PC-3 (cell line): ENCODE measurements around the gene SAP30BP. TPM values are rescaled to one million over a fixed set of nuclear protein-coding genes. Genes with fewer than 3 reads are reported as not detected.

ENCODE experiments used
- ATAC-seq: fragments of 200-7000 bp; cut with Tn5 transposase; 2 replicates; pipeline ENCODE4 v1.9.1; 2020; ENCODE audit warnings: mild to moderate bottlenecking, moderate library complexity
- BruUV-seq: library from RNA; stranded (reverse); fragments of 400-500 nt; replicated peaks from 2 replicates; lab custom pipeline; 2021; lab: Mats Ljungman, UMichigan
- CTCF ChIA-PET: fragments of 300-600 bp; sonication (Branson Sonifier 250); formaldehyde crosslinking; loops from one replicate; lab custom pipeline; 2022; ENCODE audit warnings: antibody characterized with exemption; lab: Charles Lee
- POLR2A ChIA-PET: fragments of 300-600 bp; sonication (Branson Sonifier 250); formaldehyde crosslinking; loops from one replicate; lab custom pipeline; 2022; ENCODE audit warnings: antibody characterized with exemption; ENCODE audit not compliant: unreplicated experiment; lab: Charles Lee
- DNase-seq: peaks from one replicate; pipeline ENCODE4 v3.0.0-alpha.2; 2015
- H2AFZ ChIP-seq: fragments of 300-600 bp; sonication (generic); 2 replicates; pipeline ENCODE4 v1.6.0; 2016; ENCODE audit warnings: antibody characterized with exemption, low read length
- H3F3A ChIP-seq: fragments of 300-600 bp; sonication (generic); one replicate; pipeline ENCODE4 v1.6.0; 2017; ENCODE audit warnings: antibody characterized with exemption, low read length, control low read depth, mild to moderate bottlenecking; ENCODE audit not compliant: unreplicated experiment
- H3K27ac ChIP-seq: fragments of 300-600 bp; sonication (generic); 2 replicates; pipeline ENCODE4 v1.5.1; 2016; ENCODE audit warnings: mild to moderate bottlenecking, low read length
- H3K27me3 ChIP-seq: fragments of 300-600 bp; sonication (generic); 2 replicates; pipeline ENCODE4 v1.6.1; 2016; ENCODE audit warnings: low read length, mixed read lengths
- H3K36me3 ChIP-seq: fragments of 300-600 bp; sonication (generic); 2 replicates; pipeline ENCODE4 v1.6.1; 2016; ENCODE audit warnings: low read depth, mixed run types, low read length, mixed read lengths
- H3K4me1 ChIP-seq: fragments of 300-600 bp; sonication (generic); 2 replicates; pipeline ENCODE4 v1.5.1; 2016; ENCODE audit warnings: low read length; ENCODE audit not compliant: insufficient read depth
- H3K4me2 ChIP-seq: fragments of 300-600 bp; sonication (generic); 2 replicates; pipeline ENCODE4 v1.6.0; 2016; ENCODE audit warnings: low read length
- H3K4me3 ChIP-seq: fragments of 300-600 bp; sonication (generic); 2 replicates; pipeline ENCODE4 v1.5.1; 2016; ENCODE audit warnings: mild to moderate bottlenecking, low read length, mixed read lengths
- H3K79me2 ChIP-seq: fragments of 300-600 bp; sonication (generic); 2 replicates; pipeline ENCODE4 v1.6.1; 2017; ENCODE audit warnings: low read length, mixed read lengths
- H3K9ac ChIP-seq: fragments of 300-600 bp; sonication (generic); 2 replicates; pipeline ENCODE4 v1.6.0; 2016; ENCODE audit warnings: mild to moderate bottlenecking, low read length
- H3K9me2 ChIP-seq: fragments of 300-600 bp; sonication (generic); replicated peaks from 2 replicates; pipeline ENCODE4 v1.6.1; 2016; ENCODE audit warnings: mixed run types, low read length, mixed read lengths
- H3K9me3 ChIP-seq: fragments of 300-600 bp; sonication (generic); 2 replicates; pipeline ENCODE4 v1.6.1; 2016; ENCODE audit warnings: low read length, mixed read lengths
- H4K20me1 ChIP-seq: fragments of 300-600 bp; sonication (generic); 2 replicates; pipeline ENCODE4 v1.6.1; 2016; ENCODE audit warnings: low read length, mixed read lengths
- CTCF ChIP-seq: fragments of 300-600 bp; sonication (generic); conservative IDR thresholded peaks from 2 replicates; pipeline ENCODE4 v1.5.1; 2017; ENCODE audit warnings: antibody characterized with exemption, low read depth, mild to moderate bottlenecking, low read length
- EZH2 ChIP-seq: fragments of 300-600 bp; sonication (generic); IDR thresholded peaks from one replicate; pipeline ENCODE4 v1.6.1; 2017; ENCODE audit warnings: antibody characterized with exemption, mild to moderate bottlenecking, low read length; ENCODE audit not compliant: unreplicated experiment
- EZH2phosphoT487 ChIP-seq: fragments of 300-600 bp; sonication (generic); IDR thresholded peaks from 2 replicates; pipeline ENCODE4 v1.6.1; 2018; ENCODE audit warnings: mild to moderate bottlenecking, antibody characterized with exemption, low read length, borderline replicate concordance
- intact Hi-C: fragments of 100-400 bp; cut with micrococcal nuclease; formaldehyde crosslinking; loops from 2 replicates; pipeline ENCODE4 v1.9.0; 2023
- total RNA-seq: library from RNA; depleted of rRNA; stranded (reverse); fragments of >200 nt; gene quantifications from 2 replicates; pipeline ENCODE4 v1.2.3, GENCODE V29; 2014

The SAP30BP gene
- total RNA-seq, 1 experiment from 2014 or later, result 97.8 TPM

GRCh38 chr17:75701288-75701687 lies 34.1 kb downstream of the SAP30BP start:
- peaks cover 71% of the 10 kb centered on the region for H3K36me3 ChIP-seq
- no peaks in the 10 kb centered on the region for H3K9me2 ChIP-seq
- H4K20me1 ChIP-seq, result no peaks in the 10 kb centered on the region
- no peak for ATAC-seq
- no peaks in the 10 kb centered on the region for H3F3A ChIP-seq
- no peak overlapping the region for H3K9ac ChIP-seq
- CTCF ChIA-PET, result no interaction called here
- no peaks in the 10 kb centered on the region for H3K27me3 ChIP-seq
- no peak overlapping the region for H3K4me3 ChIP-seq
- H3K27ac ChIP-seq, result peak overlapping the region; percentile 65
- H3K4me2 ChIP-seq, result peak overlapping the region; percentile 46; the same call in 1 of the 2 replicates
- DNase-seq, result no peak
- peaks cover 57% of the 10 kb centered on the region for H3K4me1 ChIP-seq
- peaks cover 46% of the 10 kb centered on the region for H3K79me2 ChIP-seq
- no TSS peak for BruUV-seq
- H2AFZ ChIP-seq, result no peak overlapping the region
- TF ChIP-seq EZH2, result no peak
- TF ChIP-seq CTCF, result no peak
- no peak for TF ChIP-seq EZH2phosphoT487
- POLR2A ChIA-PET, result no interaction called here
- H3K9me3 ChIP-seq, result no peaks in the 10 kb centered on the region
- intact Hi-C loops, result no loop called here

GRCh38 chr17:75703191-75703590 lies 36.1 kb downstream of the SAP30BP start:
- intact Hi-C loops, result no loop called here
- BruUV-seq, result no TSS peak
- no peaks in the 10 kb centered on the region for H3K9me3 ChIP-seq
- H4K20me1 ChIP-seq, result no peaks in the 10 kb centered on the region
- no peak overlapping the region for H2AFZ ChIP-seq
- DNase-seq (no peak), ATAC-seq (no peak)
- no peak overlapping the region for H3K27ac ChIP-seq
- peaks cover 61% of the 10 kb centered on the region for H3K4me1 ChIP-seq
- CTCF ChIA-PET, result no interaction called here
- peaks cover 6% of the 10 kb centered on the region for H3F3A ChIP-seq
- no peak overlapping the region for H3K9ac ChIP-seq
- H3K4me2 ChIP-seq, result no peak overlapping the region
- peaks cover 73% of the 10 kb centered on the region for H3K36me3 ChIP-seq
- TF ChIP-seq EZH2 (no peak), CTCF (no peak), EZH2phosphoT487 (no peak)
- H3K9me2 ChIP-seq, result no peaks in the 10 kb centered on the region
- H3K27me3 ChIP-seq, result no peaks in the 10 kb centered on the region
- peaks cover 28% of the 10 kb centered on the region for H3K79me2 ChIP-seq
- no peak overlapping the region for H3K4me3 ChIP-seq
- POLR2A ChIA-PET, result interaction anchor here (0.5 kb wide), 1 partner anchor 45 kb away, joined by 4 read pairs; no protein-coding TSS in a partner anchor

- no peaks in the 10 kb centered on the region for H3K27me3 ChIP-seq
- no peaks in the 10 kb centered on the region for H4K20me1 ChIP-seq
These were observed 36.5 kb downstream of the SAP30BP start for GRCh38 chr17:75703591-75703990.

More at GRCh38 chr17:75703591-75703990, 36.5 kb downstream of the SAP30BP start:
- H3K79me2 ChIP-seq, result peaks cover 24% of the 10 kb centered on the region
- POLR2A ChIA-PET, result interaction anchor here (0.5 kb wide), 1 partner anchor 44 kb away, joined by 4 read pairs; no protein-coding TSS in a partner anchor
- H3K9me3 ChIP-seq, result no peaks in the 10 kb centered on the region
- no peak overlapping the region for H3K4me2 ChIP-seq
- intact Hi-C loops, result no loop called here
- CTCF ChIA-PET, result no interaction called here
- DNase-seq (peak; percentile 63), ATAC-seq (no peak)
- H3K4me3 ChIP-seq, result no peak overlapping the region
- no peaks in the 10 kb centered on the region for H3K9me2 ChIP-seq
- TF ChIP-seq EZH2phosphoT487 (no peak), EZH2 (no peak), CTCF (no peak)
- no peak overlapping the region for H3K9ac ChIP-seq
- no peak overlapping the region for H2AFZ ChIP-seq
- BruUV-seq, result no TSS peak
- H3F3A ChIP-seq, result peaks cover 6% of the 10 kb centered on the region
- no peak overlapping the region for H3K27ac ChIP-seq
- H3K36me3 ChIP-seq, result peaks cover 76% of the 10 kb centered on the region
- peaks cover 61% of the 10 kb centered on the region for H3K4me1 ChIP-seq
